Activated CD4-positive, alpha-beta memory T cell treated with anti-CD3 and anti-CD28 coated beads, Interleukin-2, amount 10 ng/mL, durations not matched to agents 7 days and 5 days (primary cell): ENCODE measurements around the gene C10orf53. TPM values are rescaled to one million over a fixed set of nuclear protein-coding genes. Genes with fewer than 3 reads are reported as not detected.
"Not testable (repeated sequence)": the region's sequence is repeated elsewhere in the genome, so short reads cannot be mapped to it uniquely, and the experiment has no call there.

Source experiments
- CTCF ChIA-PET: fragments of 350-600 bp; sonication (Branson Sonifier 250); formaldehyde crosslinking; loops from one replicate; lab custom pipeline; 2021; ENCODE audit warnings: antibody characterized with exemption, inconsistent platforms; lab: Charles Lee
- POLR2A ChIA-PET: fragments of 350-600 bp; sonication (Branson Sonifier 250); formaldehyde crosslinking; loops from one replicate; lab custom pipeline; 2021; ENCODE audit warnings: antibody characterized with exemption; lab: Charles Lee
- DNase-seq: peaks from one replicate; pipeline ENCODE4 v3.0.0-alpha.2; 2020
- H3K27ac Mint-ChIP-seq: one replicate; pipeline ENCODE4 v1.8.0; 2021; ENCODE audit warnings: mild to moderate bottlenecking, mixed read lengths
- H3K27me3 Mint-ChIP-seq: one replicate; pipeline ENCODE4 v1.8.0; 2021; ENCODE audit warnings: mixed read lengths
- H3K36me3 Mint-ChIP-seq: one replicate; pipeline ENCODE4 v1.8.0; 2021; ENCODE audit warnings: low read depth, mixed read lengths
- H3K4me1 Mint-ChIP-seq: one replicate; pipeline ENCODE4 v1.8.0; 2021; ENCODE audit warnings: mixed read lengths
- H3K4me3 Mint-ChIP-seq: one replicate; pipeline ENCODE4 v1.8.0; 2021; ENCODE audit warnings: mild to moderate bottlenecking, mixed read lengths
- H3K9me3 Mint-ChIP-seq: one replicate; pipeline ENCODE4 v1.8.0; 2021; ENCODE audit warnings: mixed read lengths
- total RNA-seq, 2 experiments: library from RNA; stranded (reverse); gene quantifications; one replicate each; pipeline ENCODE4 v1.2.3, GENCODE V29; 2021

The C10orf53 gene
- total RNA-seq, 2 experiments from 2014 or later: not detected

DNA sequence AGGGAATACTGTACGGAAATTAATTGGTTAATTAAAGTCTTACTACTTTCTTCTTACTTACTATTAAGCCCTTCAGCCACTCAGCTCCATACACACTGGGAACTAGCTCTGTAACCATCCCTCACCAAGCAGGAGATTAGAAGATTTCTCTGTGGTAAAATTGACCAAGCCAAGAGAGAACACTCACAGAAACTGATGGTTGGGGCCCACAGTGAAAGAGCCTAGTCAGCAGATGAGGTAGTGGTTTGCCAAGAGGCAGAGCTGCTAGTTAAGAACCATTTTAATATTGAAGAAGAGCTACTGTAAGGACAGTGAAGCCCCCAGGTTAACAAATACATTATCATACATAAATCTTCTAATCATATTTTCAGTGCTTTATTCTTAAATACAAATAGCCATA, 21.8 kb upstream of the C10orf53 start:
- Mint-ChIP-seq H3K9me3 (peaks cover 6% of the 10 kb centered on the region), H3K36me3 (no peaks in the 10 kb centered on the region), H3K4me3 (no peak overlapping the region), H3K4me1 (no peaks in the 10 kb centered on the region), H3K27ac (no peak overlapping the region), H3K27me3 (peaks cover 2% of the 10 kb centered on the region)
- CTCF ChIA-PET: no interaction called here
- POLR2A ChIA-PET: no interaction called here
- no peak for DNase-seq

DNA sequence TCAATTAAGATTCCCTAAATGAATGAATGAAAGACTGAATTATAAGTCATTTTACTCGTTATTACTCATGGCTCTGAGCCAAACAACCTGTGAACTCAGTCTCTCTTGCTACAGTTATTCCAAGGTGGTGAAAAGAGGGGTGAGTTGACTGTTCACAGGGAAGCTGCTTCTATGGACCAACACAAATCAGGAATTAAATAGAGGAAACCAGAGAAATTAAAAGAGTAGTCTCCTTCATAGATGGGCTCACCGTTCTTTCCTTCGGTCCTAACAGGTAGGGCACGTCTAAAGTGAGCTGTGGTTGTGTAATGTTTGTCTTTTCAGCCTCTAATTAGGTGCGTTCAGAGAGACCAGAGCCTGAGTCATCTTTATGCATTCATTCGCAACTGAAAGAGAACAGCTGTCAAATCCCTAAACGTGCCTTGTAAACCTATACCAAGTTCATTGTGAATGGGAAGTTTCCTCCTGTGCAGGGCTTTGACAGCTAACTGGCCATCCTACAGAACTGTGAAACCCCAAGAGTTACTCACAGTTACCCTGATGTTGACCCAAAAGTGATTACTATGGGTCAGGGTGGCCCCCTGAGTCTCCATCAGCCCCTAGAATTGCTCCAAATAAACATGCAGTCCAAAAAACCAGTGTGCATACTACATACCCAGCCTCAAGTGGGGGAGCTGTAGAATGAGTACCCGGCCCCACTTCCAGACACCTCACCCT, 18.2 kb upstream of the C10orf53 start:
- no peak overlapping the region for H3K27ac Mint-ChIP-seq
- CTCF ChIA-PET: no interaction called here
- no peak overlapping the region for H3K4me3 Mint-ChIP-seq

GRCh38 chr10:49662169-49662830, 17.2 kb upstream of the C10orf53 start:
- POLR2A ChIA-PET: no interaction called here
- H3K4me3 Mint-ChIP-seq: no peak overlapping the region
- H3K27me3 Mint-ChIP-seq: no peaks in the 10 kb centered on the region
- peaks cover 6% of the 10 kb centered on the region for H3K9me3 Mint-ChIP-seq
- no peak overlapping the region for H3K27ac Mint-ChIP-seq
- no peaks in the 10 kb centered on the region for H3K36me3 Mint-ChIP-seq
- H3K4me1 Mint-ChIP-seq: no peaks in the 10 kb centered on the region
- CTCF ChIA-PET: no interaction called here
- no peak for DNase-seq

More for the DNA sequence above, 18.2 kb upstream of the C10orf53 start:
- POLR2A ChIA-PET: no interaction called here
- DNase-seq: no peak
- H3K36me3 Mint-ChIP-seq: no peaks in the 10 kb centered on the region
- H3K27me3 Mint-ChIP-seq: peaks cover 2% of the 10 kb centered on the region
- H3K4me1 Mint-ChIP-seq: no peaks in the 10 kb centered on the region
- peaks cover 6% of the 10 kb centered on the region for H3K9me3 Mint-ChIP-seq

- POLR2A ChIA-PET: no interaction called here
- H3K4me3 Mint-ChIP-seq: no peak overlapping the region
- CTCF ChIA-PET: no interaction called here
- no peak overlapping the region for H3K27ac Mint-ChIP-seq
- H3K9me3 Mint-ChIP-seq: peaks cover 6% of the 10 kb centered on the region
- DNase-seq: no peak
- H3K4me1 Mint-ChIP-seq: no peaks in the 10 kb centered on the region
- no peaks in the 10 kb centered on the region for H3K27me3 Mint-ChIP-seq
- no peaks in the 10 kb centered on the region for H3K36me3 Mint-ChIP-seq
These were observed 15.9 kb upstream of the C10orf53 start for GRCh38 chr10:49663596-49663995.

GRCh38 chr10:49664006-49664841, 15.2 kb upstream of the C10orf53 start:
- POLR2A ChIA-PET: no interaction called here
- Mint-ChIP-seq H3K4me1 (no peaks in the 10 kb centered on the region), H3K27me3 (no peaks in the 10 kb centered on the region), H3K36me3 (no peaks in the 10 kb centered on the region), H3K9me3 (peaks cover 2% of the 10 kb centered on the region), H3K27ac (no peak overlapping the region), H3K4me3 (no peak overlapping the region)
- DNase-seq: no peak
- CTCF ChIA-PET: no interaction called here

- CTCF ChIA-PET: no interaction called here
- no peak overlapping the region for H3K27ac Mint-ChIP-seq
- H3K27me3 Mint-ChIP-seq: no peaks in the 10 kb centered on the region
- no peak for DNase-seq
- no peaks in the 10 kb centered on the region for H3K9me3 Mint-ChIP-seq
- H3K4me3 Mint-ChIP-seq: no peak overlapping the region
- no peaks in the 10 kb centered on the region for H3K36me3 Mint-ChIP-seq
- no peaks in the 10 kb centered on the region for H3K4me1 Mint-ChIP-seq
- POLR2A ChIA-PET: no interaction called here
These were observed 14.6 kb upstream of the C10orf53 start for GRCh38 chr10:49664842-49665355.

DNA sequence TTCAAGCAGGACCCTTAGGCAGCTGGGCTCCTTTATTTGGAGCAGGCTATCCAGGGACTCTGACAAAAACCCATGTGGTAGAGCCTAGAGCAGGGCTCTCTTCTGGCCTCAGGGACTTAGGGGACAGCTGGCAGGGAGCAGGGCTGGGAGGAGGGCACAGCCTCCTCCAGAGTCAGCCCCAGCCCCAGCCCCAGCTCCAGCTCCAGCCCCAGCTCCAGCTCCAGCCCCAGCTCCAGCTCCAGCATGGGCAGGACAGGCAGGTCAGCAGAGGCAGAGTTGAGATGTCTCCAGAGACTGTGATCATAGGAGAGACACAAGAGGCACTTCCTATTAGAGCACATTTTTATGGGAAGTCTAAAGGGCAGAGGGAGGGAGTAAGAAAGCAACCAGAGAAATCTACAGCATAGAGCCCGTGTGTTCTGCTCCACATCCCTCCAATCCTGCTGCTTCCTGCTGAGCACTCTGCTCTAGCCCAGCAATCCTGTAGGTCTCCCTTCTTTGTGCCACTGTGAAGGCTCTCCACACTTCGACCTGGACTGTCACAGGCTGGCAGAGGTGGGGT, 13.3 kb upstream of the C10orf53 start:
- ChIA-PET CTCF (no interaction called here), POLR2A (no interaction called here)
- no peaks in the 10 kb centered on the region for H3K4me1 Mint-ChIP-seq
- no peak overlapping the region for H3K4me3 Mint-ChIP-seq
- H3K36me3 Mint-ChIP-seq: no peaks in the 10 kb centered on the region
- no peak overlapping the region for H3K27ac Mint-ChIP-seq
- peaks cover 3% of the 10 kb centered on the region for H3K27me3 Mint-ChIP-seq
- no peaks in the 10 kb centered on the region for H3K9me3 Mint-ChIP-seq
- no peak for DNase-seq

- ChIA-PET CTCF (no interaction called here), POLR2A (no interaction called here)
- no peak overlapping the region for H3K4me3 Mint-ChIP-seq
- H3K4me1 Mint-ChIP-seq: no peaks in the 10 kb centered on the region
- peaks cover 7% of the 10 kb centered on the region for H3K27me3 Mint-ChIP-seq
- H3K9me3 Mint-ChIP-seq: no peaks in the 10 kb centered on the region
- no peaks in the 10 kb centered on the region for H3K36me3 Mint-ChIP-seq
- no peak overlapping the region for H3K27ac Mint-ChIP-seq
- no peak for DNase-seq
These were observed 12.8 kb upstream of the C10orf53 start for GRCh38 chr10:49666685-49667084.

DNA sequence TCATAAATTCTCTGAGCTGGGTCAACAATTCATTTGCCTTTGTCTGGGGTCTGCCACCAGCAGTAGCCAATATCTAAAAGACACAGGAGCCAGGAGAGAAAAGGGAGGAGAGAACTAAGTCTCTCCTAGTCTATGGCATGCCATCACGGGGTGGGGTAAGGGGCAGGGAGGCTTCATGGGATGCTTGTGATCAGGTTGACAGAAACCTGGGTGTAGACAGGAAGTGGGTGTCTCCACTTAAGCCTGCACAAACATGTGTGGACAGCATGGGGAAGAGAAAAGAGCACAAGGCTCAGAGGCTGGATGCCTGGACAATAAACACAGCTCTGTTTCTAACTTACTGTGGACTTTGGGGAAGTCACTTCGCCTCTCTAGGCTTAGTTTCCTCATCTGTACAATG, 11.5 kb upstream of the C10orf53 start:
- Mint-ChIP-seq H3K9me3 (no peaks in the 10 kb centered on the region), H3K36me3 (no peaks in the 10 kb centered on the region), H3K27ac (no peak overlapping the region), H3K4me1 (no peaks in the 10 kb centered on the region), H3K4me3 (no peak overlapping the region), H3K27me3 (peaks cover 10% of the 10 kb centered on the region)
- no peak for DNase-seq
- ChIA-PET CTCF (no interaction called here), POLR2A (no interaction called here)

DNA sequence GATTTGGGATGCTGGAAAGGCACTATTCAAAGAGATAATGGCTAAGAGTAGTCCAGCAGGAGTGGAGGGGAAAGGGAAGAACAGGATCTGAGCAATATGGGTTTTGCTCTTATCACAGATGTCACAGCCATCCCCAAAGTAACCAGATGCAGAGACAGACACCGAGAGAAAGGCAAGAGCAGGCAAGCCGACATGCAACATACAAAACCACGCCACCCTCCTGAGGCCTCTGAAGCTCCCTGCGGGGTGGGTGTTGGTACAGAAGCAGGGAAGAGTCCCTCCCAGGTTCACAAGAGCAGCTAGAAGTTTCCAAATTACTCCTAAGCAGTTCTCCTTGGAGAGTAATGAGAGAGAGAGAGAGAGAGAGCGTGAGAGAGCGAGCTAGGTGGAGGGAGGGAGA, 10.8 kb upstream of the C10orf53 start:
- Mint-ChIP-seq H3K27ac (no peak overlapping the region), H3K27me3 (peaks cover 17% of the 10 kb centered on the region), H3K36me3 (no peaks in the 10 kb centered on the region), H3K9me3 (no peaks in the 10 kb centered on the region), H3K4me3 (no peak overlapping the region), H3K4me1 (no peaks in the 10 kb centered on the region)
- ChIA-PET CTCF (no interaction called here), POLR2A (no interaction called here)
- DNase-seq: no peak

DNA sequence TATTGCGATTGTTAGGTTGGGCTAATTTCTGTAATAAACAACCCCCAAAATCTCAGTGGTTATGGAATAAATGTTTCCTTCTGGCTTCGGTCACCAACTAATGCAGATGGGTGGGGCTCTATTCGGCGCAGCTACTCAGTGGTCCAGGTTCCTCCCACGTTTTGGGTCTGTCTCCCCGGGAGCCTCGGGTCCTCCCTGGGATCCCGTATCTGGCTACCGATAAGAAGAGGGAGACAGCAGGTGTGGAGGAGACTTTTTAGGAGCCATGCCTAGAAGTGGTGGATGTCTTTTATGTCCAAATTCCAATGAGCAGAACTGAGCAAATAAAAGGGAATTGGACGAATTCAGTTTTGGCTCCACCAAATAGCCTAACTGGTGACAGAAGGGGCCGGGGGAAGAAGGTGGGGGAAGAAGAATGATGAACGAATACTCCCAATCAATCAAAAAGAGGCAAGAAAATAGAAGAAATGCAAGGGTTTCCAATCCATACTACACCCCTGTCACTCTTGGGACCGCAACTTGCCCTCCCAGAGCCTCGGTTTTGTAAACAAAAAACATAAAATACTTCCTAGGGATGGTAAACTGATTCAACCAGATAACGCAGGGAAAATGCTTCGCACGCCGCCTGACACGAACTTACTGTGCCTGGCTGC, 498 bp upstream of the C10orf53 start:
- Mint-ChIP-seq H3K9me3 (peaks cover 4% of the 10 kb centered on the region), H3K36me3 (no peaks in the 10 kb centered on the region), H3K4me1 (no peaks in the 10 kb centered on the region), H3K27me3 (peaks cover 34% of the 10 kb centered on the region), H3K4me3 (no peak overlapping the region), H3K27ac (no peak overlapping the region)
- CTCF ChIA-PET: no interaction called here
- POLR2A ChIA-PET: no interaction called here
- no peak for DNase-seq

GRCh38 chr10:49682449-49682848, 3.0 kb downstream of the C10orf53 start:
- CTCF ChIA-PET: not testable (repeated sequence)

More at GRCh38 chr10:49682449-49682848, 3.0 kb downstream of the C10orf53 start:
- H3K36me3 Mint-ChIP-seq, DNase-seq, POLR2A ChIA-PET, H3K4me3 Mint-ChIP-seq, H3K9me3 Mint-ChIP-seq, H3K4me1 Mint-ChIP-seq, H3K27ac Mint-ChIP-seq: not testable (repeated sequence)
- H3K27me3 Mint-ChIP-seq: peaks cover 30% of the 10 kb centered on the region
